MG63 (cell line): Measurements from ENCODE around the gene FAM78A. TPM values are rescaled to one million over a fixed set of nuclear protein-coding genes. Genes with fewer than 3 reads are reported as not detected.

Source experiments
- DNase-seq: peaks from one replicate; pipeline ENCODE4 v3.0.0-alpha.2; 2020
- H3K27me3 ChIP-seq: fragments of 250-450 bp; sonication (Bioruptor Pico); 2 replicates; pipeline ENCODE4 v1.5.1; 2020; ENCODE audit warnings: mild to moderate bottlenecking, moderate library complexity
- H3K36me3 ChIP-seq: fragments of 250-450 bp; sonication (Bioruptor Pico); 2 replicates; pipeline ENCODE4 v1.5.1; 2020; ENCODE audit warnings: mild to moderate bottlenecking, moderate library complexity
- H3K4me3 ChIP-seq: fragments of 250-450 bp; sonication (Bioruptor Pico); 2 replicates; pipeline ENCODE4 v1.5.1; 2020; ENCODE audit warnings: mild to moderate bottlenecking, moderate library complexity
- H3K9me3 ChIP-seq: fragments of 250-450 bp; sonication (Bioruptor Pico); 2 replicates; pipeline ENCODE4 v1.5.1; 2020; ENCODE audit warnings: mild to moderate bottlenecking, moderate library complexity
- total RNA-seq: library from RNA; depleted of rRNA; stranded (reverse); fragments of >200 nt; shearing (Covaris generic); gene quantifications from 2 replicates; pipeline ENCODE4 v1.2.3, GENCODE V29; 2014; ENCODE audit warnings: low replicate concordance

Gene FAM78A
- total RNA-seq, 1 experiment from 2014 or later = 0.82 TPM

GRCh38 chr9:131306397-131307004 lies 30.2 kb upstream of the FAM78A start:
- no peaks in the 10 kb centered on the region for H3K9me3 ChIP-seq
- no peak for DNase-seq

DNA sequence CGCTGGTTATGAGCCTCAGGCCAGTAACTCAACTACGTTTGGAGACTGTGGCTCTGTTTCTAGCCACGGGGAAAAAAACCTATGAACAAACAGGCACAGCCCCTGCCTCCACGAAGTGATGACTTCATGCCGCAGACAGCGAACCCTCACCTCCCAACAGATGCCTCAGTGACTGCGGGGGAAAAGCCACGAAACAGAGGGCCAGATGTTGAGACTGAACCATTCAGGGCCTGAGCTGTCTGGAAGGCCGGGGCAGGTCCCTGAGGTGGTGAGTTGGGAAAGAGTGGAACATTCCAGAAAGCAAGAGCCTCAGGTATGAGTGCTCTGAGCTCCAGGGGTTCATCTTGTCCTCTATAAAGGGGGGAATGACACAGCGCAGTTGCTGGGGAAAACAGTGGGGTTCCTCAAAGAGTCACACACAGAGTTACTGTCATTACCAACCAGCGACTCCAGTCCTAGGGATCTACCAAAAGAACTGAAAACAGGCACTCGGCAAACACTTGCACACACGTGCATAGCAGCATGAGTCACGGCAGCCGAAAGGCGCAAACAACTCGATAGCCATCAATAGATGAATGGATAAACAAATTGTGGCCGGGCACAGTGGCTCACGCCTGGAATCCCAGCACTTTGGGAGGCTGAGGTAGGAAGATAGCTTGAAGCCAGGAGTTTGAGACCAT lies 28.5 kb upstream of the FAM78A start:
- H3K9me3 ChIP-seq = no peaks in the 10 kb centered on the region
- H3K27me3 ChIP-seq = no peaks in the 10 kb centered on the region
- H3K36me3 ChIP-seq = no peaks in the 10 kb centered on the region
- no peak for DNase-seq
- H3K4me3 ChIP-seq = no peak overlapping the region

More at GRCh38 chr9:131306397-131307004, 30.2 kb upstream of the FAM78A start:
- H3K4me3 ChIP-seq = no peak overlapping the region
- no peaks in the 10 kb centered on the region for H3K36me3 ChIP-seq
- no peaks in the 10 kb centered on the region for H3K27me3 ChIP-seq

GRCh38 chr9:131303381-131304321 lies 27.3 kb upstream of the FAM78A start:
- no peaks in the 10 kb centered on the region for H3K9me3 ChIP-seq
- no peak for DNase-seq
- no peak overlapping the region for H3K4me3 ChIP-seq
- H3K36me3 ChIP-seq = no peaks in the 10 kb centered on the region
- no peaks in the 10 kb centered on the region for H3K27me3 ChIP-seq

DNA sequence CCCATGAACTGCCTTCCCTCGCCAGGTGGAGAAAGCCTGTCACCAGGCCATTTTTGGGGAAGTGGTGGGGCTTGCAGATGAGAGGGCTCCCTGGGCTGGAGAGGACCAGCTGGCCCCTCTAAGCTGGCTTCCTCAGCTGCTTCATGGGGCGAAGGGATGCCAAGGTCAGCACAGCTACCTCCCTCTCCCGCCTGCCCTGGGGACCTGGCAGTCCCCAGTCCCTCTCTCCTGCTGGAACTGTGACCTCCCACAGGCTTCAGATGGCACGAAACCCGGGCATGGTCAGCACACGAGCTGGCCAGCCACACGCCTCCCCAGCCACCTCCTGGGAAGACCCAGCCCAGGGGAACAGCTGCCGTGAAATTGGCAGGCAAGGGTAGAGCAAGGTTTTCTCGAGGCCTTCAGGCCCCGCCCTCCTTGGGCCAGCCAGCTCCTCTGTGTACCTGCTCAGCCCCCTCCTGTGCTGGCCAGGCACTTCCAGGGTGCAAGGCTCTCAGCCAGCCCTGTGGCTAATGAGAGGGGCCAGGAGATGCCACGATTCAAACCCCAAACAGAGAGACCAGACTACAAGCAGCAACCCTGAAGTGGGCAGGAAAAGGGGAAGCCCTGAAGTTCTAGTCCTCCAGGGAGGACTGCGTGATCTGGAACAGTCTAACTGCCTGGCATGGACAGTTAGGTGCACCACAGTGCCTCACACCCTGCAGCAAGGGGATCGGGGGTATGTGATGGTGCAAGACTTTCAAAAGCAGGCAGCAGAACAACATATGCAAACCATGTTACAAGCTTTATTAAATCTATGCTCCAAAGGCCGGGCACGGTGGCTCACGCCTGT lies 26.1 kb upstream of the FAM78A start:
- DNase-seq = no peak
- no peak overlapping the region for H3K4me3 ChIP-seq
- no peaks in the 10 kb centered on the region for H3K27me3 ChIP-seq
- no peaks in the 10 kb centered on the region for H3K9me3 ChIP-seq
- H3K36me3 ChIP-seq = no peaks in the 10 kb centered on the region

GRCh38 chr9:131300444-131300843 lies 24.1 kb upstream of the FAM78A start:
- H3K9me3 ChIP-seq = no peaks in the 10 kb centered on the region
- no peaks in the 10 kb centered on the region for H3K36me3 ChIP-seq
- no peak for DNase-seq
- no peak overlapping the region for H3K4me3 ChIP-seq
- H3K27me3 ChIP-seq = no peaks in the 10 kb centered on the region

GRCh38 chr9:131299961-131300347 lies 23.6 kb upstream of the FAM78A start:
- H3K27me3 ChIP-seq = no peaks in the 10 kb centered on the region
- H3K9me3 ChIP-seq = no peaks in the 10 kb centered on the region
- DNase-seq = no peak
- no peak overlapping the region for H3K4me3 ChIP-seq
- H3K36me3 ChIP-seq = no peaks in the 10 kb centered on the region

- Histone ChIP-seq H3K4me3 (no peak overlapping the region), H3K9me3 (no peaks in the 10 kb centered on the region), H3K27me3 (no peaks in the 10 kb centered on the region), H3K36me3 (no peaks in the 10 kb centered on the region)
- DNase-seq = no peak
Observed at GRCh38 chr9:131299346-131299960, 23.1 kb upstream of the FAM78A start.

DNA sequence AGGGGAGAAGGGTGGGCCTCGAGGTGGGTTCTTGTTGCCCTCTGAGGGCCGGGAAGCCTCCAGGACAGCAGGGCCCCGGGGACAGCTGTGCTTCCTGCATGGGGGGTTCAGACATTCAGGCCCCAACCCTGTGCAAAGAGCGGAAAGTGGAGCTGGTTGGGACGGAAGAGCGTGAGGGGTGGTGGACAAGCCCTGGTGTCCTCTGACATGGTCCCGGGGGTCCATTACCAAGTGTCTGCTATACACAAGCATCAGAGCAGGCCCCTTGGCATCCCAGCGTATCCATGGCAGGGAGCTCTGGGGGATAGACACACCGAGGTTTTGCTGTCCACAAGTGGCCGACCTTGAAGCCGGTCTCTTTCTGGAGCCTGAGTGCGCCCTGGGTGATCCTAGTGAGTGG lies 22.5 kb upstream of the FAM78A start:
- Histone ChIP-seq H3K9me3 (no peaks in the 10 kb centered on the region), H3K27me3 (no peaks in the 10 kb centered on the region), H3K4me3 (no peak overlapping the region), H3K36me3 (no peaks in the 10 kb centered on the region)
- DNase-seq = no peak

DNA sequence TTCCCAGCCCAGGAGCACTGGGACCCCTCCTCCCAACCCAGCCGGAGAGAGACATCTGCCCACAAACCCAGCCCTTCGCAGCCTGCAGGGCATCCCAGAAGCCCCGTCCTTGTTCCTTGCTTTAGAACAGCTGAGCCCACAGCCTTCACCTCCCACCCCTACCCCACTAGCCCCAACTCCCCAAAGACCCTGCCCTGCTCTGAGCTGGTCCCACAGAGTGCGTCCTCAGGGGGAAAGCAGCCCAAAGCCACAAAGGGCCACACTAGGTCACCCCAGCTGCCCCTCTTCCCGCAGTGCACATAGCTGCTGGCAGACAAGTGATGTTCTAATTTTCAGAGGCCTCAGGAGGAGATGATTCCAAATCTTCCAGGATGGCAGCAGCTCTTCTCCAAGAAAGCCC lies 22.0 kb upstream of the FAM78A start:
- H3K36me3 ChIP-seq = no peaks in the 10 kb centered on the region
- no peak for DNase-seq
- H3K4me3 ChIP-seq = no peak overlapping the region
- H3K27me3 ChIP-seq = no peaks in the 10 kb centered on the region
- no peaks in the 10 kb centered on the region for H3K9me3 ChIP-seq

DNA sequence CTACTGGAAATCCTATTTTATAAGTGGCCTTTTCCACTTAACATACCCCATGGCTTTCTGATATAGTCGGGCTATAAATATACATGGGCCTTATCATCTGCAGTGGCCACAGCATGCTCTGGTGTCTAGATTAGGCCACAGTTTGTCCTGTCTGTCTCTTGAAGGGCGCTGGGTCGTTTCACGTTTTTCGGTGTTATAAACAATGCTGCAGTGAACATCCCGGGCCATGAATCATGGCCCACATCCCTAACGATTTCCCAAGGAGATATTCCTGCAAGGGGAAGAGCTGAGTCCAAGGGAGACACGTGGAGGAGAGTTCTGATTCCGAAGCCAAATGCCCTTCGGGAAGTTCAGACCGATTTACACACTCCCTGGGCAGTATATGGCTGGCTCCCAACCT lies 21.6 kb upstream of the FAM78A start:
- no peak for DNase-seq
- Histone ChIP-seq H3K4me3 (no peak overlapping the region), H3K27me3 (no peaks in the 10 kb centered on the region), H3K9me3 (no peaks in the 10 kb centered on the region), H3K36me3 (no peaks in the 10 kb centered on the region)

DNA sequence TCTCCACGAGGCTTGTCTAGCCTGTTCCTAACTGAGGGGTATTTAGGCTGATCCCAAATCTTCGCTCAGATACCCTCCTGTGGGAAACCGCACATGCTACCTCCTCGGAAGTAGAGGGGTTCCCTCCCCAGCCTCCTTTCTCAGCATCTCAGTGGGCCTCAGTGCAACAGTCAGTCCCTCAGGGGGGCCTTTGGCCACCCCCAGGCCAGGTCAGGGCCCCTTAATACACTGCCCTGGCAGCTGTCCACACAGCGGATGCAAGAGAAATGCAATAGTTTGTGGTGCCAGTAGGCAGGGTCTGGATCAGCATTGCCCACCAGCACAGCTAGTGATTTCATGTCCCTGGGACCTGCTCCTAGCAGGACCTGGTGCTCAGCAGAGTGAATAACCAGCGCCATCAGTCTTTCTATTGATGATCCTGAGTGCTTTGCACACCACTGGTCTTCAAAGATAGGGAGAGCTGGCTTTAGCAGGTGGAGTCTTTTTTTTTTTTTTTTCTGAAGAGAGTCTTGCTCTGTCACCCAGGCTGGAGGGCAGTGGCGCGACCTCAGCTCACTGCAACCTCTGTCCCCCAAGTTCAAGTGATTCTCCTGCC lies 20.7 kb upstream of the FAM78A start:
- no peak overlapping the region for H3K4me3 ChIP-seq
- no peak for DNase-seq
- H3K9me3 ChIP-seq = no peaks in the 10 kb centered on the region
- H3K27me3 ChIP-seq = no peaks in the 10 kb centered on the region
- H3K36me3 ChIP-seq = no peaks in the 10 kb centered on the region

GRCh38 chr9:131296460-131296859 lies 20.1 kb upstream of the FAM78A start:
- H3K36me3 ChIP-seq = no peaks in the 10 kb centered on the region
- H3K27me3 ChIP-seq = no peaks in the 10 kb centered on the region
- H3K4me3 ChIP-seq = no peak overlapping the region
- no peak for DNase-seq
- H3K9me3 ChIP-seq = no peaks in the 10 kb centered on the region

GRCh38 chr9:131292937-131293336 lies 16.6 kb upstream of the FAM78A start:
- no peaks in the 10 kb centered on the region for H3K27me3 ChIP-seq
- DNase-seq = no peak
- no peaks in the 10 kb centered on the region for H3K9me3 ChIP-seq
- no peak overlapping the region for H3K4me3 ChIP-seq
- no peaks in the 10 kb centered on the region for H3K36me3 ChIP-seq

DNA sequence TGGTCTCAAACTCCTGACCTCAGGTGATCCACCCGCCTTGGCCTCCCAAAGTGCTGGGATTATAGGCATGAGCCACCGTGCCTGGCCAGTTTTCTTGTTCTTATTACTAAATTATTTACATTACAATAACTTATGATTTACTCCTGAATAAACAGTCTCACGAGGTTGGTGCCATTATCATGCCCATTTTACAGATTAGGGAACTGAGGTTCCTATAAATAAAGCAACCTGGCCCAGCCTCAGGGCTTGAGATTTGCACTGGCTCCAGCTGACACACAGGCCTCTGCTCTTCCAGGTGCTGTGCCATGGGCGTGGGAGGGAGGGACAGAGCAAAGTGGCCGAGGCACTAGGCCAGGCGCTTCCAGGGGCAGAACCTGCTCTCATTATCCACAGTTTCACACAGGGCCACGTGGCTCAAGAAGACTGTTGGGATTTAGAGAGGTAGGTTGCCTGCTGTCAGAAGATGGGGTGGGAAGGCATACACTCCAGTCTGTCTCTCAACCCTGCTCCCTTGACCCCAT lies 15.5 kb upstream of the FAM78A start:
- Histone ChIP-seq H3K9me3 (no peaks in the 10 kb centered on the region), H3K27me3 (no peaks in the 10 kb centered on the region), H3K4me3 (no peak overlapping the region), H3K36me3 (no peaks in the 10 kb centered on the region)
- no peak for DNase-seq

- no peaks in the 10 kb centered on the region for H3K36me3 ChIP-seq
- peak overlapping the region; percentile 56 for H3K4me3 ChIP-seq
- H3K27me3 ChIP-seq = no peaks in the 10 kb centered on the region
- H3K9me3 ChIP-seq = no peaks in the 10 kb centered on the region
- DNase-seq = no peak
Observed at GRCh38 chr9:131290767-131291370, 14.6 kb upstream of the FAM78A start.
